HG03135 (cell line): ENCODE data around the gene ZNF428.
"Not testable (repeated sequence)": the region's sequence is repeated elsewhere in the genome, so short reads cannot be mapped to it uniquely, and the experiment has no call there.

ENCODE experiments used
- ATAC-seq: cut with Tn5 transposase; IDR thresholded peaks from one replicate; pipeline ENCODE4 v1.9.1; 2021; ENCODE audit warnings: mild to moderate bottlenecking, moderate library complexity; ENCODE audit not compliant: unreplicated experiment

Gene ZNF428

GRCh38 chr19:43619262-43620060 is at the start of gene ZNF428:
TSS of gene ZNF428 (minus strand) at chr19:43619629. CDS start at chr19:43614304, 5,325 bp downstream.
- ATAC-seq: peak; percentile 63

- ATAC-seq: peak; percentile 85
Measured at GRCh38 chr19:43668406-43669109, 49.1 kb upstream of the ZNF428 start.

GRCh38 chr19:43667876-43668405 is 48.5 kb upstream of the ZNF428 start:
- no peak for ATAC-seq

GRCh38 chr19:43667126-43667875 is 47.9 kb upstream of the ZNF428 start:
- no peak for ATAC-seq

- no peak for ATAC-seq
Measured at GRCh38 chr19:43664018-43664417, 44.6 kb upstream of the ZNF428 start.

GRCh38 chr19:43662487-43662886 is 43.1 kb upstream of the ZNF428 start:
- no peak for ATAC-seq

GRCh38 chr19:43660971-43661360 is 41.5 kb upstream of the ZNF428 start:
- no peak for ATAC-seq

- no peak for ATAC-seq
Measured at GRCh38 chr19:43660301-43660970, 41.0 kb upstream of the ZNF428 start.

GRCh38 chr19:43658494-43658893 is 39.1 kb upstream of the ZNF428 start:
- ATAC-seq: no peak

GRCh38 chr19:43658001-43658400 is 38.6 kb upstream of the ZNF428 start:
- ATAC-seq: no peak

- ATAC-seq: no peak
Measured at GRCh38 chr19:43656436-43656835, 37.0 kb upstream of the ZNF428 start.

- ATAC-seq: no peak
Measured at GRCh38 chr19:43652546-43652874, 33.1 kb upstream of the ZNF428 start.

GRCh38 chr19:43651758-43652545 is 32.5 kb upstream of the ZNF428 start:
- ATAC-seq: no peak

- not testable (repeated sequence) for ATAC-seq
Measured at GRCh38 chr19:43650276-43650675, 30.8 kb upstream of the ZNF428 start.

GRCh38 chr19:43649514-43649913 is 30.1 kb upstream of the ZNF428 start:
- ATAC-seq: no peak

- ATAC-seq: no peak
Measured at GRCh38 chr19:43648633-43649032, 29.2 kb upstream of the ZNF428 start.

GRCh38 chr19:43644181-43644580 is 24.8 kb upstream of the ZNF428 start:
- ATAC-seq: no peak

- ATAC-seq: no peak
Measured at GRCh38 chr19:43643326-43643725, 23.9 kb upstream of the ZNF428 start.

- ATAC-seq: no peak
Measured at GRCh38 chr19:43642531-43642930, 23.1 kb upstream of the ZNF428 start.

- ATAC-seq: no peak
Measured at GRCh38 chr19:43641333-43641732, 21.9 kb upstream of the ZNF428 start.
